Measurements from ENCODE around the gene PGAM5.

The PGAM5 gene

DNA sequence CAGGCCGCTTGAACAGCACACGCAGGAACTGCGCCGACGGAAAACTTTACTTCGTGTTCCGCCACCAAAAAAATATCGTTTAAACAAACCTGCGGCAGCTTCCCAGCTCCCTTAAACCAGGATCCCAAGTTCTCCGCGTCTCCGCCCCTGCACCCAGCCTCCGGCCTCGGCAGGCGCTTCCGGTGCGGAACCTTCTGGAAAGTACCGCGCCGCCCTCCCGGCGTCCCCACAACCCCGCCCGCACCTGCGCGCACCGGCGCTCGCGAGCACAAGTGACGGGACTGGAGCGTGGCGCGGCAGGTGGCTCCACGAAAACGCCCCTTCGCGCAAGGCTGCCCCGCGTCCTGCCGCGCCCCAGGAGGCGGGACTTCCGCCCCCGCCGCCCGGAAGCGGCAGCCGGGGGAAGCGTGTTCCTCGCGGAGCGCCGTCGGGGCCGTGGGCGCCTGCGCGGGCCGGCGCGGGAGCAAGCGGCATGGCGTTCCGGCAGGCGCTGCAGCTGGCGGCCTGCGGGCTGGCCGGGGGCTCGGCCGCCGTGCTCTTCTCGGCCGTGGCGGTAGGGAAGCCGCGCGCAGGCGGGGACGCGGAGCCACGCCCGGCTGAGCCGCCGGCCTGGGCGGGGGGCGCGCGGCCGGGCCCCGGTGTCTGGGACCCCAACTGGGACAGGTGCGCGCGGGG is at the start of gene PGAM5:
PGAM5 (plus strand) TSS at position 438 of the 675 bp plus-strand sequence; CDS start at position 473, 35 bp downstream.
- peak; percentile 94 for DNase-seq

DNA sequence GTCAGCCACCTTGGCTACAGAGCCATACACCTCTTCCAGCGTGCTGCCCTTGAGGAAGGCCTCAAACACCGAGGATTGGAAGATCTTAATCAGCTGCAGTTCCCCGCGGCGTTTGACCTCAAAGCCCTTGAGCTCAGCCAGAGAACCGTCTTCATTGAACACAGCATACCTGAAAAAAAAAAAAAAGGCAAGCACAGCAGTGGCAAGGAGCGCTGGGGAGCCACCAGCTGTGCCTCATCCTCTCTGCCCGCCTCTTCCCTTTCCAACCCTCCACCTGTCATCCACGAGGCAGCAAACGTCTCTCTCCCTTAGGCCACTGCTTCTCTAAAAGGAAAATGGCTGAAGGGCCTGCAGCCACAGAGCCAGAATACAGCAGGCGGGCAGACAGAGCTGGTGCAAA is 49.6 kb upstream of the PGAM5 start:
- DNase-seq = no peak

DNA sequence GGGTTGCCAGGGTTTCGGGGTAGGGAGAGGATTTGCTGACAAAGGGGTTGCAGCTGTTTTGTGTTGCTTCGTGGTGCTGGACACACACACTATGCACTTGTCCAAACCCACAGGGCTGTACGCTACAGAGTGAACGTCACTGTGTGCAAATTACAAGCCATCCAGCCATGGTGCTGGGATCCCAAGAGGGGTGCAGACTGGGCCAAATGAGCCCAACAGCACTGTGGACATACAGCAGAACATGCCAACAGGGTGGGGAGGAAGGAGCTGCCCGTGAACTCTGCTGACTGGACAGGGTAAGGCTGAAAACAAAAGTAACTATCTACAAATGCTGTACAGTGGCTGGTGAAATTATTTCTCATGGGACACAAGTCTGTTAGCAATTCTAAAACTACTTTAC is 48.7 kb upstream of the PGAM5 start:
- no peak for DNase-seq

DNA sequence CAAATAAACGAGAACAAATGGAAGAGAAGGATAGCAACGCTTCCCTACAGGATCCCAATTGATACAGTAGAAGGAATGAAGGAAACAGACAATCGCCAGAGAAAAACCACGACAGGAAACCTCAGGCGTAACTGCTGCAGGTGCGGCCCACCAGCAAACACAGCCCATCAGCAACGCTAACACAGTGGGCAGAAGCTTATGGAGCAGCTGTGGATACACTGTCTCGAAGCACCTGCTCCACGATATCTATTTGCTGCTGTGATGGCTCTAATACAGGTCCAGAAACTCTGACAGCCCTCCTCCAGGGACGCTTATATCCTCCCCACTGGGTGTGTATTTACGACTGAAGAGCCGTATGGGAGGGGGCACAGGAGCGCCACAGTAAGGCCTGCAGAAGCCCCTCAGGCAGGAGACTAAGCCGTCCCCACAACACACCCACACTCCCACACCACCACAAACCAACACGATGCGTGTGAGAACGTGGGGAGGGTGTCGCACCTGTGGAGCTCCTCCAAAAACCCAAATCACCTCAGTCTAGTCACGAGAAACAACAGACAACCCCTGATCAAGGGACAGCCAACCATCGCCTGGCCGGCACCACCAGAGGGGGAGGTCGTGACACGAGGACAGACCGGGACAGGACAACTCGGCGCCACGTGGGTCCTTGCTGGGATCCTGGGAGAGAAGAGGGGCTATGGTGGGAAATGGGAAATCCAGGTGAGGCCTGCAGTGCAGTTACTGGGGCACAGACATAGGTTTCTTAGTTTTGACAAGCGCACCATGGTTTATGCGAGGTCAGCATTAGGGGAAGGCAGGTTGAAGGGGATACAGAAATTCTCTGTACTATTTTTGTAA is 47.5 kb upstream of the PGAM5 start:
- DNase-seq = no peak

- DNase-seq = no peak
Measured at GRCh38 chr12:132664206-132665148, 46.2 kb upstream of the PGAM5 start.

DNA sequence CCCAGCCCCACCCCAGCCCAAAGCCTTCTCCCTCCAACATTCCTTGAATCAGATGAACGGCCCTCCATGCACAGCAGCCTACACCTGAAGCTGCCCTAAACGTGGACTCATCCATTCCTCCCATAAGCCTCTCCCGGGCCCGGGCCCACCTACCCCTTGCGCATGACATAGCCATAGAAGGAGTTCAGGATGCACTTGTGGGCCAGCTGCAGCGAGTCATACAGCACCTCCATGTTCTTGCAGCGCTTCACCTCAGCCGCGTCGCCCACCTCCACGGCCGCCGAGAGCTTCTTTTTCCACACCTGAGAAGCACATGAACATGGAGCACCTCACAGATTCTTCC is 45.5 kb upstream of the PGAM5 start:
- no peak for DNase-seq

- no peak for DNase-seq
Measured at GRCh38 chr12:132665794-132666193, 44.8 kb upstream of the PGAM5 start.

DNA sequence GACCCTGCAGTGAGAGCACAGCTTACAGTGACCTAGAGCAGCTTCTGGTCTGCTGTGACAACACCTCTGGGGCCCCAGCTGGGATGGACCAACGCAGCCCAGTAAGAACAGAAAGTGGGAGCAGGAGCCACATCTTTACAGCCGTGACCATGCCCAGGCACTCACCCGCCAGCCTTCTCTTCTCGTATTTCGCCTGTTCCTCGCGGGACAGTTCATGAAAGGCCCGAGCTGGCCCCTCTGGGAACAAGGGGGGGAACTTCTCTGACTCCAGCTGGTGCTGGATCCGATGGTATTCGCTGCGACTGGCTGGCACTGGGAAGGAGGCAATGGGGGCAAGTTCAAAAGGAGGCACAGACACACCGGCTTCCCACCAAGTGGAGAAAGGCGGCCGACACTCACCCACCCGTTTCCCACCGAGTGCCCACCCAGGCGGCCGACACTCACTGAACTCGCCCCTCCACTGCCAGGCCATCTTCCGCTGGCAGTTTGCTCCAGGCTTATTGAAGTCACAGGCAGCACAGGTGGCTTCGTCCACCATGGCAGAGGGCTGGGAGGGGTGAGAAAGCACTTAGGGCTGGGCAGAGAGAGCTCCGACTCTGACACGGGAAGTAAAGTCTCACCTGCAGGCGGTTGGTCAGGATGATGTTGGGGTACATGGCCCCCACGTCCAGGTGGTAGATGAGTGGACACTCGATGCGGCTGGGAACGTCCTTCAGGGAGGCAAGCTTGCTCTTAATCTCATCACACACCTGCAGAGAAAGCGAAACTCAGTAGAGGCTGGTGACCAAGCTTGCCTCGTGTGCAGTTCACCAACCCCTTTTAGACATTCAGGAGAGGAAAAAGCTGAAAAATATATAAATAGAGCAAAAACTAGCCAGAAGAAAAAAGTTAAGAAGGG is 42.2 kb upstream of the PGAM5 start:
- no peak for DNase-seq

GRCh38 chr12:132669166-132669879 is 41.3 kb upstream of the PGAM5 start:
- DNase-seq = no peak

DNA sequence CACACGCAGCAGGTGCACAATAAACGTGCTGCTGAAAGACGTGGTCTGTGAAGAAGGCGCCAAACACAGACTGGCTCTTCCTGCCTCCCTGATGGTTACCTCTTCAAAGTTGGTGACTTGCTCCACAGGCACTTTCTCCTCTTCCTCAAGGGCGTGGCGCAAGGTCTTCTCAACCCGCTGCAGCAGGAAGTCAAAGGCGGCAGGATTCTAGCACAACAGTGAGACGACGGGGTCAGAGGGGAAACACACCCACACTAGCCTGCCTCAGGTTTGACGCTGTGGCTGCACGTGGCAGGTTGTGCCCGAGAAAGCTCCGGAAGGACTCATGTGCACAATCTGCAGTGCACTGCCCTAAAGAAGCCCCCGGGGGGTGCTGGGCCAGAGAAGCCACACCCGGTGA is 38.5 kb upstream of the PGAM5 start:
- DNase-seq = no peak

DNA sequence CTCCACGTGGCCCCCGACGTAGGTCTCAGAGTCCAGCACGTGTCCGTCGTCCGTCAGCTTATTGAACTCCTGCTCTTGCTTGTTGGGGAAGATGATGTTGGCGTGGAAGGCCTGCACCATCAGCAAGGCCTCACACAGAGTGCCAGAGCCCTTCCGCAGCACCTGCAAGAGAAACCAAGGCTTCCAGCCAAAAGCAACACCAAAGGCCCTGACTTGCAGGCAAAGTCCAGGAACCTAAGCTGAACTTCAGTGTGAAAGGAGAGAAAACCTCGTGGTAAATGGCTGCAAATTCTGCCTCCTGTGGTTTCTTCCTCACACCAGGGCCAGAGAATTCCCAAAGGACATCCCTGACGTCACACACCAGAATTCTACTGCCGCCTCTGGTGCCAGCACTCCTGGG is 38.0 kb upstream of the PGAM5 start:
- DNase-seq = no peak

- no peak for DNase-seq
Measured at GRCh38 chr12:132673288-132674179, 37.1 kb upstream of the PGAM5 start.

- DNase-seq = no peak
Measured at GRCh38 chr12:132674561-132674960, 36.1 kb upstream of the PGAM5 start.

DNA sequence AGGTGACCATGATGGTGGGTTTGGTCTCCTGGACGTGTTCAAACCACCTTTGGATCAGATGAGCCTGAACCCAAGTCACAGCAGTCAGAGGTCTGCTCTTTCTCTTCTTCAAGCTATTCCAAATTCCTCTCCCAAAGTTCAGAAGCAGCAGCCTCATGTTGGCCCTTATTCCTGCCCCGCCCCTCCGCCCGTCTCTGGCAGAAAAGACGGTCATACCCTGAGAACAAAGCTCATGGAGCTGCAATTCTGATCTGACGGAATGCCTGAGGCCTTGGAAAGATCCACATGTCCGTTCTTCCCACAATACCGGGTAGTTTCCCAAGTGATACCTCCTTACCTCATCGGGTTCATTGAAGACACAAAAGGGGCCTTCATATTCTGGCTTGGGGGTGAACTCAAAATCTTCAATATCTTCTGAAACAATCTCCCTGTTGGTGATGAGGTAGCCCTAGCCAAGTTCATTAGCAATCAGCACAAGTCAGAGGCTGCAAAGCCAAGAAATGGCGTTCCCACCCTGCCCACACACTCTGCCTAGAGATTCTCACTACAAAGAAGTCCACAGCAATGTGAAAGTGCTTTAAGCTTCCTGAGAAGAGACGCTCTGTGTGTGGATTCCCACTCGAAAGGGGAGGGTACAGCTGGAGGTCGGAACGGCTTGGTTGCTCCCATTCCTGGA is 34.7 kb upstream of the PGAM5 start:
- DNase-seq = no peak

GRCh38 chr12:132677492-132677891 is 33.1 kb upstream of the PGAM5 start:
- DNase-seq = no peak

GRCh38 chr12:132685400-132685799 is 25.2 kb upstream of the PGAM5 start:
- no peak for DNase-seq

- no peak for DNase-seq
Measured at GRCh38 chr12:132686825-132687210, 23.8 kb upstream of the PGAM5 start.

DNA sequence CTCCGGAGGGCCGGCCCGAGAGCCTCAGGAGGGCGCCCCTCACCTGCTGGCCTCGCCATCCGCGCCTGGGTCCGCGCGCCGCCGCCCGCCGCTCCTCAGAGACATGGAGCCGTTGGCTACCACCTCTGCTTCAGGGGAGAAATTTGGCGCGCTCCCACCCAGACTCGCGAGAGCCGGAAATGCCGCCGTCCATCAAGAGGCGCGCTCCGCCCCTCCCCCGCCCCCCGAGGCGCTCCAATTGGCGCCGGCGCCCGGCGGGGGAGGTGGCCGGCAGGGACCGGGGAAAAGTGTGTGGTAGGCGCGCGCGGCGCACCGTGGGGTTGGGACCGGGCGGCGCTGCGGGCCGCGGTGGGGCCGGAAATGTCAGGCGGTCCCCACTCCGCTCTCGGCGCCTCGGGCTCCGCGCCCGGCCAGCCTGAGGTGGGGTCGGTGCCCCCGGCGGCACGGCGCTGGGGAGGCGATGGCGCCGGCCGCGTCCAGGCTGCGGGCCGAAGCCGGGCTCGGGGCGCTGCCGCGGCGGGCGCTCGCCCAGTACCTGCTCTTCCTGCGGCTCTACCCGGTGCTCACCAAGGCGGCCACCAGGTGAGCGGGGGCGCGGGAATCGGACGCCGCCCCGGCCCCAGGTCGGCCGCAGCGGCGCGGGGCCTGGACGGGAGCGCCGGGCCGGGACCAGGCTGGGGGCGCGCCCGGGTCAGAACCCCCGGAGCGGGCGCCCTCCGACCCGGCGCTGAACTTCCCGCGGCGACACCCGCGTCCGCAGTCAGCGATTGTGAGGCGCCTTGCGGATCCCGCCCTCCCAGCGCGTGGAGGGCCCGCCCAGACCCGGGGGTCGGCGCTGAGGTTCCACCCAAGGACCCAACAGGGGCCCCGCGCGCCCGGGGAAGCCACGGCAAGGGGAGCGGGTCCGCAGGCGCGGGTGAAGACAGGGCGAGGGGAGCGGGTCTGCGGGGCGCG is 23.2 kb upstream of the PGAM5 start, which contains the start of the genes POLE and PXMP2:
POLE (minus strand) TSS at position 132 of the 954 bp plus-strand sequence; CDS start at position 105, 27 bp downstream.
PXMP2 (plus strand) TSS at position 377 of the 954 bp plus-strand sequence; CDS start at position 461, 84 bp downstream.
- peak; percentile 94 for DNase-seq
